Suprapubic skin (tissue), 4 donors: Measurements from ENCODE around the gene PMM1.

Source experiments
- CTCF ChIP-seq, 2 donors: fragments of 200-600 bp in 1 of 2; fragments of 450-650 bp in 1 of 2; sonication (generic) in 1 of 2; IDR thresholded peaks; one replicate each; pipeline ENCODE4 v1.5.1; 2016 to 2019; ENCODE audit warnings: antibody characterized with exemption in 2 of 2, mild to moderate bottlenecking in 1 of 2, moderate library complexity in 1 of 2
- EP300 ChIP-seq: sonication (generic); formaldehyde crosslinking; IDR thresholded peaks from one replicate; pipeline ENCODE4 v1.6.1; 2017; ENCODE audit warnings: antibody characterized with exemption
- POLR2AphosphoS5 ChIP-seq, 3 donors: sonication (generic); formaldehyde crosslinking; IDR thresholded peaks; one replicate each; pipeline ENCODE4 v1.6.1; 2017; ENCODE audit warnings: antibody characterized with exemption in 3 of 3

GRCh38 chr22:41579297-41579996 is 10.2 kb downstream of the PMM1 start:
- TF ChIP-seq CTCF (IDR thresholded peaks at IDR 0.05) (no peak), EP300 (no peak), POLR2AphosphoS5 (IDR thresholded peaks at IDR 0.05) (no peak)
